Superior temporal gyrus (tissue), 1 donor: Measurements from ENCODE around the gene NCBP1.

Source experiments
- DNase-seq: peaks from one replicate; pipeline ENCODE4 v3.0.0-alpha.2; 2016; ENCODE audit errors: extremely low spot score

NCBP1 gene

GRCh38 chr9:97711223-97711626 is 77.6 kb downstream of the NCBP1 start:
- no peak for DNase-seq

- no peak for DNase-seq
Measured at GRCh38 chr9:97714435-97714834, 80.8 kb downstream of the NCBP1 start.

DNA sequence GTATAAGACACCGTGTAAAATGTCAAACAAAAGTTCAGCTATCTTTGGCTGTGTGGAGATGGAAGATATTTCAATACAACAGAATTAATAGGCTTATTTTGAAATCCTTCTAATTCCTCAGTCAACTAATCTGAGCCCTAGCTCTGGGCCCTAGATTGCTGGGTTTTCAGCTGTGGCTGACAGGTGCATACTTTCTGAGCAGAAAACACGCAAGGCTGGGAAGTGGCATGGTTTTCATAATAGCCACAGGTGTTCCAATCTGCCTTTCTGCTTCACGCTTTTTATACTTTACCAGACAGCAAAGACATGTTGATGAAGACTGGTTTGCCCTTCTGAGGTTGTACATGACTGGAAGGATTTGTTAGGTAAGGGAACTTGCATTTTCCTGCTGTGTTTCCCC is 84.2 kb downstream of the NCBP1 start:
- DNase-seq = no peak

DNA sequence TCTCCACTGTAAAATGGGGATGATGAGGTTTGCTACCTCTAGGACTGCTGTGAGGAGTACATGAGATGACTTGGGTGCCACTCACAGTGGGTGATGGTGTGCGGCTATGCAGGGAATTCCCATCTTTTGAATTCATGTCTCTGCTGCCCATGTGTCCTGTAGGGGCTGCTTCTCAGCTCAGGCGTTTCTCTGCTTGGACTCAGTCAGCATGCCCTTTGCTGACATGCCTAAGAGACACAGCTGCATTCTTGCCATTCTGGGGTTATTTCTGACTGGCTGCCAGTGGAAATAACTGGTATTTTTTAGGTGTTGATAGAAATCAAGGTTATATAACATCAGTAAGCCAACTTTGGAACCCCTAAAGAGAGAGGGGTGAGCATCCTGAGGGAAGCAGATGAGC is 87.8 kb downstream of the NCBP1 start:
- no peak for DNase-seq

DNA sequence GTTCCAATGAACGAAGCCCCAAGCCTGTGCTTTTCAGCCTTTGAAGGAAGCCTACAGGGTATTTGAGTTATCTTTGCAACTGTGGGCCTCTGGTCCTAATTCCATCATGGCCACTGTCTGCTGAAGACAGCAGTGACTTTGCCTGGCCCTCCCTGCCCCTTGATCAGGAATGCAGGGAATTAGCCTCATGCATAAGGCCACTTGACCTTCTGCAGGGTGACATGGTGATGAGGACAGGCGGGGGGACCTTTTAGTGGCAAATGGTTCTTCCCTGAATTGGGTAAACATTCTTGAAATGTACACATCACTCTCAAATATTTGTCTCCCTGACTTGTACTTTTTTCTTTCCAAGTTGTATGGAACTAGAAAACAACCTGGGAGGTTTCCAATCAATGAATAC is 88.7 kb downstream of the NCBP1 start:
- no peak for DNase-seq
